HG03460 (cell line): ENCODE data around the gene PHF20.
"Not testable (repeated sequence)": the region's sequence is repeated elsewhere in the genome, so short reads cannot be mapped to it uniquely, and the experiment has no call there.

Experiments
- ATAC-seq: cut with Tn5 transposase; IDR thresholded peaks from one replicate; pipeline ENCODE4 v1.9.1; 2021; ENCODE audit not compliant: unreplicated experiment

The PHF20 gene

DNA sequence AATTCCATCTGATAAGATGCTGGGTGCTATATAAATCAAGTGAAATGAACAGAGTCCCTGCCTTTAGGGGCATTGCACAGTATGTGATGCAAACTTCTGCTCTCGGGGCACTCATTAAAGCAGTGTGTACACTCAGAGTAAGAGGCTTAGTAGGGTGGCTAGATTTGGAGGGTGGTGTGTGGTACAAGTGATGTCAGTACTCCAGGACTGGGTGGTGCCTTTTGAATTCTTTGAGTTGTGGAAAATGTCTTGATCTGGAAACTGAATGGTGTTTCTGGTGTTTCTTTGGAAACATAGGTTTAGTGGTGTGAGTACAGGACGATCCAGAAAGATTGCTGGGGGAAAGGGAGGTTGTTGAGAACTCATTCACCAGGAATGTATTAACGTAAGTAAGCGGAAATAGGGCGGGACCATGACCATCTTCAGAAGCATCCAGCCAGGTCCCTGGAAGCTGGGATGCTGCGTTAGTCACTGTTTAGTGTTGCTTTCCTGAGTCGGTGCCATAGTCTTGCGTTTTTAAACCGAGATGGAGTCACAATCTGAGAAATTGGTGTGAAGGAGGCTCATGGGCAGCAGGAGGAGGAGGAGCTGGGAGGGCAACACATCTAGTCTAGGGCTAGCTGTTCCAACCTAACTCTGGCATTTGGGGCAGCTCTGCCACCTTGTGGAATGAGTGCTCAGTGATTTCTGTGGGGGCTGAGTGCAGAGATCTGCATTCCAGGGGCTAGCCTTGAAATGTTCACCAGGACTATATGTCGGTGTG, 112.1 kb downstream of the PHF20 start:
- ATAC-seq: no peak

DNA sequence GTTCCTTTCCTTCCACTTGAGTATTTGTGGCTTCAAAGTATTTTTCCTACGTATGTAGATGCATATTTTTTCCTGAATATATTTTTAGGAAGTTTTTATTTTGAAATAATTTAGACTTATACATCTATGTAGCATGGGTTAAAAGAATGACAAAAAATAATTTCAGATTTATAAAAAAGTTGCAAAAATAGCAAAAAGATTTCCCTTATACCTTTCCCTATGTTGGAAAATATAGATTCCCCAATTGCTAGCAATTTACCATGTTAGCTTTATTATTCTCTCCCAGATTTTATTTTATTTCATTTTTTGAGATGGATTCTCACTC, 112.7 kb downstream of the PHF20 start:
- ATAC-seq: no peak

DNA sequence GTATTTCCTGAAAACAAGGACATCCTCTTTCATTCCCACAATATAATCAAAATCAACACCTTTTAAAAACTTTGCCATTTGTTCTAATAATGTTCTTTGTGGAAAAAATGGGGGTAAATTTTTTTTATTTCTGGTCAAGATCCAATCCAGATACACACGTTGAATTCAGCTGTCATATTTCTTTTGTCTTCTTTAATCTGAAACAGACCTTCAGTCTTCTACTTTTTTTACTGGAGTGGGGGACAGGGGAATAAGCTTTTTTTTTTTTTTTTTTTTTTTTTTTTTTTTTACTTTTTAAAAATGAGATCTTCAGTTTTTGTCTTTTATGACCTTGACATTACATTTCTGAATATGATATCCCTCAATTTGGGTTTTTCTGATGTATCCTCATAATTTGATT, 113.4 kb downstream of the PHF20 start:
- ATAC-seq: no peak

DNA sequence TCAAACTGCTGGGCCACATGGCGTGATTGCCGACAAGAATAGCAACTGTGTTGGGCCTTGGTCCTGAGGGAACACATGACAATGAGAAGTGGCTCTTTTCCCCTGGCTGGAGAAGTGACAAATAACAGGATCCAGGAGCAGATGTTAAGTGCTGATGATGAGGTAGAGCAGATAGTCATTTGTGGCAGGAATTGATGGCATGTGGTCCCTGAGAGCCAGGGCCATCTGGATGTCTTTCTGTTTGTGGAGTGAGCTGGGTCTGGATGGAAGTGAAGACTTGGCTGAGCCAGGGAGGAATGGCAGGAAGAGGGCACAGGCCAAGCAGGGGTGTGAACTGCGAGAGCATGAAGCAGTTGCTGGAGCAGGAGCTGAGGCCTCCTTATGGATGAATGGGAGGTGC, 114.7 kb downstream of the PHF20 start:
- ATAC-seq: no peak

DNA sequence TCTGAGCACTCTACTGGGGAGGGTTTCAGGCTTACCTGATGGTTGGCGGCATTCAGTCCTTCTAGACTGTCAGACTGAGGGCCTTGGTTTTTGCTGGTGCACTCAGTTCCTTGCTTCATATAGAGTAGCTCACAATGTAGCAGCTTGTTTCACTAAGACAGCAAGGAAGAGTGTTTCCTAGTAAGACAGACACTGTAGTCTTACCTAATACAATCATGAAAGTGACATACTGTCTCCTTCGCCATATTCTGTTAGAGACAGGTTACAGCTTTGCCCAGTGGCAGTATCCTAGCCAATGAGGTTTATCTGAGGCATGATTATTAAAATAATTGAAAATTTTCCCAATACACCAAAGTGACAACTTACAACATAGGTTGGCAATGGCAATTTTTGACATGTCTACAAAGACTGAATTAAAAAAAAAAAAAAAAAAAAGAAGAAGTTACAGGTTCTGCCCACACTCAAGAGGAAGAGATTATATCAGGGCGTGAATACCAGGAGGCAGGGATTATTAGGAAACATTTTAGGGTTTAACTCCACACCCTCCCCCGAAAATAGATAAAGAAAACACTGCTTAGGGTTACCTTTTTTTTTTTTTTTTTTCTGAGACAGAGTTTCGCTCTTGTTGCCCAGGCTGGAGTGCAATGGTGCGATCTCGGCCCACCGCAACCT, 115.7 kb downstream of the PHF20 start:
- ATAC-seq: no peak

DNA sequence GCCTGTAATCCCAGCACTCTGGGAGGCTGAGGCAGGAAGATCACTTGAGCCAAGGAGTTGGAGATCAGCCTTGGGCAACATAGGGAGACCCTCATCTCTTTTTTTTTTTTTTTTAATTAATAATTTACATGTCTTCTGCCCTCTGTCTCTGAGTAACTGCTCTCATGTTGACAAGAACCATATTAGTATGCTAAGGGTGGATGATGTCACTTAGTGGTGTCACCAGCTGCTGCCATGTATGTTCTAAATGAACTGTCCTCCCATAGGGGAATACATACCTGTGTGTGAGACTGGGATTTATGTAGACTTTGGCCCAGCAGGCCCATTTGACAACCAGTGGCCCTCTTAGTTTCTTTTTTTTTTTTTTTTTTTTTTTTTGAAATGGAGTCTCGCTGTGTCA, 116.8 kb downstream of the PHF20 start:
- ATAC-seq: no peak

DNA sequence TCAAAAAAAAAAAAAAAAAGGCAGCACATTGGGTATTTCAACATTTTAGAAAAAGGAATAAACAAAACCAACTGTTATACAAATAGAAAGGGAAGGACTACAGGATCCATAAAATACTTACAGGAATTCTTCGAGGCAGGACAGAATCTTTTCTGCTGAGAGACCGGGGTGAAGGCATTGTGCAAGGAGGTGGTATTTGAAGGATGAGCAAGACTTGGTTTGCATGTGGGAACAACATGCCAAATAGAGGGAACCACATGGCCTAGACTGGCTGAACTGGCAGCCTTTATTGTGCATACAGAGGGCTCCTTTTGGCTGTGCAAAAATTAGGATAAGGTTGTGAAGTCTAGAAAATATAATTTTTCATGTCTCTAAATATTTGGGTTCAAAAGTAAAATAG, 119.6 kb downstream of the PHF20 start:
- no peak for ATAC-seq

DNA sequence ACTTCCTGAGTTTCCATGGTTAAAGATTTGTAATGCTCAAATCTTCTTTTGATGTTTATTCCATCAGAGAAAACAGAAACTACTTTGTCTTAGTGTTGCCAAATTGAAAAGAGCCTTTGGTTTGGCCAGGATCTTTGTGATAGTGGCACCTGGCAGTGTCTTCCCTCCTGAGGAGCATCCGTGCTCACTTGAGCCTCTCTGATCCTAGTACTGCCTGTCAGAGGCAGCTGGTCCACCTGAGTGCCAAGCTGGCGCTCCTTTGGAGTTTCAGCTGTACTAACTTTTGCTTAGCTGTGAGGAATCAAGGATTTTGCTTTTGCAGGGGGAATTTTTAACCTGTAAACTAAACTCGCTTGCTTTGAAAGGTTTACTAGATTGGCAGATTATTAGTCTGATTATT, 121.1 kb downstream of the PHF20 start:
- no peak for ATAC-seq

DNA sequence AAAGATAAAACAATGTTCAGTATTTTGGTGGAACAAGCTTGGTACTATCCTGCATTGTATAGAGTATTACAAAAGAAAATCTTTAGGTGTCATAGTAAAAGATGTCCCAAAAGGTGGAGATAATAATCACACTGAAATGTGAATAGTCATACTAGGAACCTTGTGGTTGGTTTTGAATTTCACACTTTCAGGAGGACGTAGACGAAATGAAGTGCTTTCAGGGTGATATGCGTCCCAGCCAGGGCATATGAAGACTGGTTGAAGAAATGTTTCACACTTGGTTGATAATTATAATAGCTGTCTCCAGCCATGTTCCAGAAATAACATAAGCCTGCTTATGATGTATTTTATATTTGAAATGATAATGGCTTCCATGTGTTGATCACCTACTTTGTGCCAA, 122.1 kb downstream of the PHF20 start:
- peak; percentile 92 for ATAC-seq

DNA sequence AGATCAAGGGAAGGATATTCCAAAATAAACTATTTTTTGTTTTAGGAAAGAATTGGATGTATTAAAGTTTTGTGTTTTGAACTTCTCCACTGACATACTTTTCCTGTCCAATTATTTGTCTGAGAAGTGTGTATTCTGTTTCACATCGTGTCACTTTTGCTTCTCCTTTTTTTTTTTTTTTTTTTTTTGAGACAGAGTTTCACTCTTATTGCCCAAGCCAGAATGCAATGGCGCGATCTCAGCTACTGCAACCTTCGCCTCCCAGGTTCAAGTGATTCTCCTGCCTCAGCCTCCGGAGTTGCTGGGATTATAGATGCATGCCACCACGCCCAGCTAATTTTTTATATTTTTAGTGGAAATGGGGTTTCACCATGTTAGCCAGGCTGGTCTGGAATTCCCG, 123.7 kb downstream of the PHF20 start:
- ATAC-seq: not testable (repeated sequence)

DNA sequence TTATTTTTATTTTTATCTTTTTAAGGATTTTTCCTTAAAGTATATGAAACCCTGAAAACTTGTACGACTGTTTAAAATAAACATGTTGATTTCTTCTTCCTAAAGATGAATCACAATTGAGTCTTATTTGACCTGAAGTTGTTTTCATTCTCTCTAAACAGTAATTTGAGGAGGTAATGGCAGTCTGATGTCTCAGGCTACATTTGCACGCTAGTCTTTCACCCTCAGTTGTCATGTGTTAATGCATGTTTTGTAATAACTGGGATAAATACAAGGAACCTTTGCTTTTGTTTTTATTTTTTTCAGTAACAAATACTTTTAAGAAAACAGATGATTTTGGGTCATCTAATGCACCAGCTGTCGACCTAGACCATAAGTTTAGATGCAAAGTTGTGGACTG, 127.2 kb downstream of the PHF20 start:
- no peak for ATAC-seq

DNA sequence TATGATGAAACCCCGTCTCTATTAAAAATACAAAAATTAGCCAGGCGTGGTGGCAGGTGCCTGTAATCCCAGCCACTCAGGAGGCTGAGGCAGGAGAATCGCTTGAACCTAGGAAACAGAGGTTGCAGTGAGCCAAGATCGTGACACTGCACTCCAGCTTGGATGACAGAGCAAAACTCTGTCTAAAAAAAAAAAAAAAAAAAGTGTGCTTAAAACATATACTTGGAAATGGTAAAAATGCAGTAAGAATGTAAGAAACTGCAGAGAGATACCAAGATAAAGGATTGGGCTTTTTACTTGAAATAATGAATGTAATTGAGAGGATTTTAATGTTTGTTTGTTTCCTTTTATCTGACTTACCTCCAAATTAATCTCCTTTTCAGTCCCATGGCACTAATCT, 129.4 kb downstream of the PHF20 start:
- not testable (repeated sequence) for ATAC-seq

DNA sequence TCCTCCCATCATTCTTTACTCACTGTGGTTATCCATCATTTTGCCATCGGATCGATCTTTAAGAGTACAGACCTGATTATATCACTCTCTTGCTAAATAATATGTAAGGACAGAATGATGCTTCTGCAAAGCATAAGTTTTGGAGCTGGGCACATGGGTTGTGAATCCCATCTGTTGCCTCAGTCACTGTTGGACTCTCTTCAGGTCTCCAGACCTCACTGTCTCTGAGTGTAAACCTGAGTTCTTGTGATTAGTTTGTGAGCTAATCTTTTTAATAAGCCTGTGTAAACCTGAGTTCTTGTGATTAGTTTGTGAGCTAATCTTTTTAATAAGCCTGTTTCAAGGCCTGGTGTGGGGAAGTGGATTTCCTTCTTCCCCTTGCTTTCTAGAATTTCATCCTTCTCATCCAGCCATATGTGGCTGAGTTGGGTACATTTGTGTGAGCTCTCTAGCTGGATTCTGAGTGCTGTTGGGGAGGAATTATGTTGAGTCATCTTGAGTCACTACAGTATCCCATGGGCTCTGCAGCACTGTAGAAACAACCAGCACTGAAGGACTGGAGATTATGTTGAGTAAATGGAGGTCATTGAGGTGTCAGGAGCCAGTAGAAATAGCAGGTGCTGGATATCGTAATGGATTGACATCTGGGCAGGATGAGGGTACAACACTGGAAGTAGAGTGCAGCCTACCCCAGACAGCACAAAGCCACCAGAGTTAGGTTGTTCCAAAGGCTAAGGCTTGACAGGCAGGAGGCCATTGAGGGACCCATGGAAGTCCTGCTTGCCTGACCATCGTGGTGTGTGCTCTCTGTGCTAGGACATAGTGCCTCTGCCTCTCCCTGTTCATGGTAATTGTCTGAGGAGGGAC, 130.1 kb downstream of the PHF20 start:
- no peak for ATAC-seq

DNA sequence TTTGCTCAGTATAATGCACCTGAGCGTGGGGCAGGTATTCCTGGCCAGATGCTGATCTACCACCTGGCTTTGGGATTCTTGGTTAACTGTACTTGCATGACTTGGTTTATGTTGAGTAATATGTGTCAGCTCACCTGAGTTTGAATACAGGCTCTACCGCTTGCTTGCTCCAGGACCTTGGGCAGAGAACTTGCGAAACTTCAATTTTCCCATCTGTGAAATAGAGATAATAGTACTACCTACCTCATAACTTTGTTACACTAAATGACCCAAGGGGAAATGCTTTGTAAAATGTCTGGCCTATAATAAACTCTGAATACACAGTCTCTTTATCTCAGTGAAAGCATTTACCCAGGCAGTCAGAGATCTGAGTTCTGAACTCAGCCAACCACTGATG, 130.7 kb downstream of the PHF20 start:
- no peak for ATAC-seq

DNA sequence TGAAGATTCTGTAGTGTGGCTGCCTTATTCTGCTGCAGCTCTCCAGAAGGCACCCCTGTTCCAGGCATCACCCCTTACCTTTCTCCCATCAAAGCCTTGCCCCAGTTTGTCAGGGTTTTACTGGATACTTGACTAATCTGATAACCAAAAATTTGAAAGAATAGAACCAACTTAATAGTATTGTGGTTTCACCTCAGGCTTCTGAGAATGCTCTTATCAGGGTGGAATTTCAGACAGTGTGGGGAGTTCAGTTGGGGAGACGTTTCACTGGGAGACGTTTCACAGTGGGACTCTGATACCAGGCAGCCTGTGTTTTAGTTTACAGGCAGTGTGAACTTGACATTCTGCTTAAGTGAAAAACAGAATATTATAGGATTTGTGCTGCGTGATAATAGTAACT, 132.0 kb downstream of the PHF20 start:
- ATAC-seq: no peak

DNA sequence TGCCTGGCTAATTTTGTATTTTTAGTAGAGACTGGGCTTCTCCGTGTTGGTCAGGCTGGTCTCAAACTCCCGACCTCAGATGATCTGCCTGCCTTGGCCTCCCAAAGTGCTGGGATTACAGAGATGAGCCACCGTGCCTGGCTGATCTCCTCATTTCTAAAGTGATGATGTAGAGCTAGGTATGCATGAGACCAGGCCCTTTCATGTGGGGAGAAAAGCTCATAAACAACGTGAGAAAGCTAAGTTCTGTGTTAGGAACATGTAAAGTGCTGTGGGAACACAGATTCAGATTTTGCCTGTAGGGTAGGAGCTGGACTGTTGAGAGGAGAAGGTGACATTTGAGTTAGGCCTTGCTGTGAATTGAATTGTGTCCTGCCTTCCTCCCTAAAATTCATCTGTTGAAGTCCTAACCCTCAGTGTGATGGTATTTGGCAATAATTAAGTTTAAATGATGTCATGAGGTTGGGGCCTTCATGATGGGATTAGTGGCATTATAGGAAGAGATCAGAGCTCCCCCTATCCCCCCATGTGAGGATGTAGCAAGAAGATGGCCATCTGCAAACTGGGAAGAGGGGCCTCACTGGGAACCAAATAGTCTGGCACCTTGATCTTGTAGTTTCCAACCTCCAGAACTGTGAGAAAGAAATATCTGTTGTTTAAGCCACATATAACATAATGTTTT, 133.3 kb downstream of the PHF20 start:
- ATAC-seq: no peak

DNA sequence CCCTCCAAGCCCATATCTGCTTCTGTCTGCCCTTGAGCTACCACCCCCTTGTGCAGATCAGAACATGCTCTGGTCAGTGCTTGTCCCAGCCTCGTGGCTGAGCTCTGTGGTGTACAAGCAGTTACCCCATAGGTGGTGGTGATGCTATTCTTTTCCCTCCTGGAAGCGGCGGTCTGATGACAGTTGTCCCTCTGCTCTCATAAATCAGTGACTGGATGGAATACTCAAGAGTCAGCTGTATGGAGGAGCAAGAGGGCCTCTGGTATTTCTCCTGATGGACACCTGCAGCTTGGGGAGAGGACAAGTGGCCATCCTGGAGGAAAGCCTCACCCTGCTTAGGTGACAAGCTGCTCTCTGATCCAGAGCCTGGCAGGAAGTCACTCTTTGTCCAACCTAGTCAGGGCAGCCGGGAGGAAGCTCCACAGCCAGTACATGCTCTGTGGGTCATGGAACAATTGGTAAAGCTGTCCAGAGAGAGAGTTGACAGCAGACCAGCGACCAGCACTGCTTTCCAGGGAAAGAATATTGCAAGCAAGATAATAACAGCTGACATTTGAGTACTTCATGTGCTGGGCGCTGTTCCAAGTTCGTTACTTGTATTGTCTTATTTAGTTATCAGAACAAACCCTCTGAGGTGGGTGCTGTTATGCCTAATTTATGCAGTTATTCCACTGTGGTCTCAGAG, 135.3 kb downstream of the PHF20 start:
- no peak for ATAC-seq

DNA sequence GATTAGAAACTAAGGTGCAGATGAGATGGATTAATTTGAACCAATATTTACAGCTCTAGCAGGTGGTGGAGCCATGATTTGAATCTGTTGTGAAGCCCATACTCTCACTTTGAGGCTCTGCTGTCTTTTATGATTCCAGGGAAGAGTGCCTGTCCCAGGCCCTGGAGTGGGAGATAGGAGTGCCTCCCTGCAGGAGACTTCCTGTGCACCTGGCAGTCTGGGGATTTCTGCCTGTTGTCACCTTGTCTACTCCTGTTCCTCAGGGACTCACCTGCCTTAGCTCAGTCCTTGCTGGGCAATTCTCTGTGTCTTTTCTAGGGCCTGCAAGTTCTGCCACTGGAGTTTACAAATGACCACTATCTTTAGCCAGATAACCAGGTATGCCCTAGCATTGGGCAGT, 136.2 kb downstream of the PHF20 start:
- ATAC-seq: no peak

DNA sequence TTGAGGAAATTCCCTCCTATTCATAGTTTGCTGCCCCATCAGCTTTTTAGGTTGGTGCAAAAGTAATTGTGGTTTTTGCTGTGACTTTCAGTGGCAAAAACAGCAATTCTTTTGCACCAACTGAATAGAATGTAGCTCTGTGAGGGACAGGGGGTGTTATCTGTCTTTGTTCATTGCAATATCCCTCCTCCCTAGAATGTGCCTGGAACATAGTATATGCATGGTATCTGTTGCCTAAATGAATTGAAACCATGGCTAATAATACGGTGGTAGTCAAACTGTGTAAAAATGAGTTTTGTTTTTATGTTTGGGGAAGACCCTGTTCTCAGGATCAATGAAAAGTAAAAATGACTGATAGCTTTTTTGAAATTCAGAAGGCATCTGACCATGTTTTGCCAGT, 137.4 kb downstream of the PHF20 start:
- no peak for ATAC-seq

DNA sequence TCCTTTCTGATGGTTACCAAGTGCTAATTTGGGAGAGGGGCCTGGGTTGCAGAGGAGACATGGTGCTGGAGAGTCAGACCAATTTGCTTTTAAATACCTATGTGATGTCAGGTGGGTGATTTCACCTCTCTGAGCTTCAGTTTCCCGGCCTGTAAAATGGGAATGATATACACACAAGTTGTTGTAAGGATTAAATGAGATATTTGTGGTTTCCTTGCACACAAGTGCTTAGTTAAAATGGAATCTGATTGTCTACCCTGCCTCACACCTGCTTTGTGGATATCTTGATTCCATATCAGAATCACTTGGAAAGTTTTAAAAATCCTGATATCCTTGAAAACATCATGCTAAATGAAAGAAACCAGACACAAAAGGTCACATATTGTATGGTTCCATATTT, 138.0 kb downstream of the PHF20 start:
- ATAC-seq: no peak

DNA sequence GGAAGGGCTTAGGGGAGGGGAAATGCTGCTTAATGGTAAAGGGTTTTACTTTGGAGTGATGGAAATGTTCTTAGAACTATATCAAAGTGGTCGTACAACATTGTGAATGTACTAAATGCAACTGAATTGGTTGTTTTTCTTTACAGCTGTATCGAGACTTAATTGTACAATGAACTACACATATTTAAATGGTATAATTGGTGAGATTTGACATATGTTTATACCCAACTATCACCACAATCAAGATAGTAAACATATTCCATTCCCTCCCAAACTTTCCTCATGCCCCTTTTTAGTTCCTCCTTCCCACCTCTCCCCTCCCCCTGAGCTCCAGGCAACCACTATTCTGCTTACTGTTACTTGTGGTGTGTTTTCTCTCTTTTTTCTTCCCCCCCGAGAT, 138.4 kb downstream of the PHF20 start:
- ATAC-seq: no peak
